H9 (cell line): ENCODE data around the gene SORBS1. TPM values are rescaled to one million over a fixed set of nuclear protein-coding genes. Genes with fewer than 3 reads are reported as not detected.

Experiments used
- DNase-seq: peaks from one replicate; pipeline ENCODE4 v3.0.0-alpha.2; 2017
- H2AFZ ChIP-seq: one replicate; pipeline ENCODE4 v1.6.1; 2013; ENCODE audit warnings: mild to moderate bottlenecking, low read length, control low read depth, moderate library complexity
- H2AK5ac ChIP-seq: 2 replicates; pipeline ENCODE4 v1.6.1; 2013; ENCODE audit warnings: low read length, control low read depth, mixed read lengths; ENCODE audit not compliant: insufficient read length
- H2BK120ac ChIP-seq: one replicate; pipeline ENCODE4 v1.6.1; 2013; ENCODE audit warnings: low read depth, mild to moderate bottlenecking, low read length, control low read depth, inconsistent platforms; ENCODE audit not compliant: poor library complexity, severe bottlenecking
- H2BK12ac ChIP-seq: 2 replicates; pipeline ENCODE4 v1.6.1; 2013; ENCODE audit warnings: low read length, control low read depth, mixed read lengths, low read depth; ENCODE audit not compliant: insufficient read length
- H2BK15ac ChIP-seq: 2 replicates; pipeline ENCODE4 v1.6.1; 2013; ENCODE audit warnings: low read depth, low read length, control low read depth
- H2BK20ac ChIP-seq: one replicate; pipeline ENCODE4 v1.6.1; 2013; ENCODE audit warnings: low read depth, mild to moderate bottlenecking, low read length, control low read depth, inconsistent platforms; ENCODE audit not compliant: poor library complexity, severe bottlenecking
- H2BK5ac ChIP-seq: 2 replicates; pipeline ENCODE4 v1.6.1; 2013; ENCODE audit warnings: low read length, control low read depth, mixed read lengths; ENCODE audit not compliant: insufficient read length
- H3K14ac ChIP-seq: 2 replicates; pipeline ENCODE4 v1.6.1; 2013; ENCODE audit warnings: low read length, control low read depth; ENCODE audit not compliant: insufficient read depth
- H3K18ac ChIP-seq: 2 replicates; pipeline ENCODE4 v1.6.1; 2013; ENCODE audit warnings: low read depth, mild to moderate bottlenecking, mixed read lengths, low read length, control low read depth; ENCODE audit not compliant: insufficient read length
- H3K23ac ChIP-seq: 2 replicates; pipeline ENCODE4 v1.6.1; 2013; ENCODE audit warnings: low read length, control low read depth, mixed read lengths, low read depth; ENCODE audit not compliant: insufficient read length
- H3K23me2 ChIP-seq: 2 replicates; pipeline ENCODE4 v1.6.1; 2013; ENCODE audit warnings: low read depth, mild to moderate bottlenecking, mixed read lengths, low read length, control low read depth; ENCODE audit not compliant: insufficient read length, poor library complexity, severe bottlenecking
- H3K27ac ChIP-seq: 2 replicates; pipeline ENCODE4 v1.5.1; 2013; ENCODE audit warnings: low read length, control low read depth, mixed read lengths, low read depth; ENCODE audit not compliant: insufficient read length
- H3K27me3 ChIP-seq: 2 replicates; pipeline ENCODE4 v1.6.1; 2013; ENCODE audit warnings: low read length, control low read depth, inconsistent platforms; ENCODE audit not compliant: insufficient read depth
- H3K4ac ChIP-seq: 2 replicates; pipeline ENCODE4 v1.6.1; 2013; ENCODE audit warnings: low read depth, mild to moderate bottlenecking, control low read depth, inconsistent platforms, low read length, moderate library complexity
- H3K4me1 ChIP-seq: 2 replicates; pipeline ENCODE4 v1.6.1; 2013; ENCODE audit warnings: low read length, control low read depth, inconsistent platforms; ENCODE audit not compliant: insufficient read depth
- H3K4me2 ChIP-seq: 2 replicates; pipeline ENCODE4 v1.6.1; 2013; ENCODE audit warnings: low read length, control low read depth, mixed read lengths; ENCODE audit not compliant: insufficient read length, insufficient read depth
- H3K56ac ChIP-seq: 2 replicates; pipeline ENCODE4 v1.6.1; 2013; ENCODE audit warnings: low read depth, mild to moderate bottlenecking, mixed read lengths, low read length, control low read depth; ENCODE audit not compliant: insufficient read length
- H3K79me1 ChIP-seq: 2 replicates; pipeline ENCODE4 v1.6.1; 2013; ENCODE audit warnings: low read depth, mild to moderate bottlenecking, moderate library complexity, low read length, control low read depth, inconsistent platforms; ENCODE audit not compliant: insufficient read depth, poor library complexity, severe bottlenecking
- H3K79me2 ChIP-seq: 2 replicates; pipeline ENCODE4 v1.6.1; 2013; ENCODE audit warnings: low read length, control low read depth, inconsistent platforms; ENCODE audit not compliant: insufficient read depth
- H3K9ac ChIP-seq: 2 replicates; pipeline ENCODE4 v1.6.1; 2013; ENCODE audit warnings: low read length, control low read depth, mixed read lengths; ENCODE audit not compliant: insufficient read length; ENCODE audit errors: extremely low read depth
- H3K9me3 ChIP-seq: one replicate; pipeline ENCODE4 v1.6.1; 2013; ENCODE audit warnings: low read depth, low read length, inconsistent platforms; ENCODE audit not compliant: control insufficient read depth
- H3T11ph ChIP-seq: one replicate; pipeline ENCODE4 v1.6.1; 2013; ENCODE audit warnings: mild to moderate bottlenecking, low read length, control low read depth, inconsistent platforms
- H4K20me1 ChIP-seq: one replicate; pipeline ENCODE4 v1.6.1; 2013; ENCODE audit not compliant: control insufficient read depth, insufficient read length, insufficient read depth
- H4K5ac ChIP-seq: 2 replicates; pipeline ENCODE4 v1.6.1; 2013; ENCODE audit warnings: low read depth, mild to moderate bottlenecking, mixed read lengths, low read length, control low read depth; ENCODE audit not compliant: insufficient read length
- H4K8ac ChIP-seq: replicated peaks from 2 replicates; pipeline ENCODE4 v1.6.1; 2013; ENCODE audit warnings: low read length, control low read depth, mixed read lengths, low read depth; ENCODE audit not compliant: insufficient read length
- H4K91ac ChIP-seq: 2 replicates; pipeline ENCODE4 v1.6.1; 2013; ENCODE audit warnings: low read depth, mild to moderate bottlenecking, moderate library complexity, mixed read lengths, low read length, control low read depth; ENCODE audit not compliant: insufficient read length
- H3K27ac Mint-ChIP-seq, 3 experiments: 2 replicates in 2 of 3; 3 replicates in 1 of 3; pipeline ENCODE4 v1.8.0; 2020 to 2021; ENCODE audit warnings: mixed read lengths in 3 of 3, mild to moderate bottlenecking in 1 of 3, moderate library complexity in 1 of 3
- H3K27me3 Mint-ChIP-seq: 2 replicates; pipeline ENCODE4 v1.8.0; 2021; ENCODE audit warnings: low read depth, mild to moderate bottlenecking, moderate library complexity, mixed read lengths
- H3K36me3 Mint-ChIP-seq, 3 experiments: 2 replicates in 2 of 3; 3 replicates in 1 of 3; pipeline ENCODE4 v1.8.0; 2020 to 2021; ENCODE audit warnings: low read depth in 3 of 3, mixed read lengths in 3 of 3; ENCODE audit not compliant: insufficient read depth in 1 of 3
- H3K4me1 Mint-ChIP-seq, 2 experiments: 2 replicates each; pipeline ENCODE4 v1.8.0; 2020; ENCODE audit warnings: mixed read lengths in 2 of 2
- H3K4me3 Mint-ChIP-seq, 2 experiments: 2 replicates in 1 of 2; 3 replicates in 1 of 2; pipeline ENCODE4 v1.8.0; 2020 to 2021; ENCODE audit warnings: mild to moderate bottlenecking in 2 of 2, mixed read lengths in 2 of 2, moderate library complexity in 1 of 2
- H3K9me3 Mint-ChIP-seq, 2 experiments: 2 replicates in 1 of 2; 3 replicates in 1 of 2; pipeline ENCODE4 v1.8.0; 2020; ENCODE audit warnings: mild to moderate bottlenecking in 2 of 2, mixed read lengths in 2 of 2, moderate library complexity in 1 of 2
- CTCF ChIP-seq: fragments of 200-600 bp; sonication (generic); conservative IDR thresholded peaks from 3 replicates; pipeline ENCODE4 v1.8.0; 2021; ENCODE audit warnings: antibody characterized with exemption, mild to moderate bottlenecking
- WGBS: extraction: QIAGEN DNeasy Blood & Tissue Kit; methylation state at CpG from one replicate; pipeline ENCODE4 v1.1.7; 2013; ENCODE audit warnings: missing lambda C conversion rate, low lambda C conversion rate, mixed read lengths; ENCODE audit not compliant: insufficient read length; ENCODE audit errors: extremely low coverage; 5-methylcytosine and 5-hydroxymethylcytosine counted together
- total RNA-seq: library from RNA; stranded (reverse); gene quantifications from 2 replicates; pipeline ENCODE4 v1.2.1, GENCODE V29; 2021

Gene SORBS1
- total RNA-seq, 1 experiment from 2014 or later = 24.3 TPM

GRCh38 chr10:95268438-95268837, 292.7 kb downstream of the SORBS1 start:
- H4K5ac ChIP-seq = no peak overlapping the region
- H3K27me3 Mint-ChIP-seq = no peaks in the 10 kb centered on the region
- H3K4me1 ChIP-seq = peaks cover 13% of the 10 kb centered on the region
- no peak overlapping the region for H3K4ac ChIP-seq
- H2BK12ac ChIP-seq = peak overlapping the region; percentile 90
- H3K23me2 ChIP-seq = no peaks in the 10 kb centered on the region
- H3K4me1 Mint-ChIP-seq = peaks cover 29 to 39% of the 10 kb centered on the region in 2 experiments
- H3K56ac ChIP-seq = no peak overlapping the region
- no CpG with 5 or more reads among the region's 12 CpGs for WGBS
- peak overlapping the region; percentile 88 for H4K91ac ChIP-seq
- no peak overlapping the region; a peak in 1 of 5 replicates for H3K4me3 Mint-ChIP-seq
- H3T11ph ChIP-seq = peak overlapping the region; percentile 29
- H3K4me2 ChIP-seq = no peak overlapping the region
- no peaks in the 10 kb centered on the region for H3K79me2 ChIP-seq
- H3K9me3 Mint-ChIP-seq = no peaks in the 10 kb centered on the region
- H2BK5ac ChIP-seq = peak overlapping the region; percentile 90
- peak overlapping the region; percentile 90 for H2AK5ac ChIP-seq
- no peaks in the 10 kb centered on the region for H3K9me3 ChIP-seq
- H3K23ac ChIP-seq = no peak overlapping the region
- peak overlapping the region; percentile 36 to 95 (median 90); a peak in 5 of 7 replicates for H3K27ac Mint-ChIP-seq
- H3K14ac ChIP-seq = no peak overlapping the region
- H2BK120ac ChIP-seq = peak overlapping the region; percentile 81
- no peaks in the 10 kb centered on the region for H3K27me3 ChIP-seq
- no peak for DNase-seq
- H3K36me3 Mint-ChIP-seq = peaks cover 0 to 44% (median 42%) of the 10 kb centered on the region in 3 experiments; a peak in 5 of 7 replicates
- no peak overlapping the region for H2AFZ ChIP-seq
- peak overlapping the region; percentile 86 for H3K18ac ChIP-seq
- H2BK15ac ChIP-seq = peak overlapping the region; percentile 97
- no peaks in the 10 kb centered on the region for H3K79me1 ChIP-seq
- H2BK20ac ChIP-seq = peak overlapping the region; percentile 78
- no peak overlapping the region for H4K8ac ChIP-seq
- no peaks in the 10 kb centered on the region for H4K20me1 ChIP-seq
- H3K9ac ChIP-seq = no peak overlapping the region
- no peak for TF ChIP-seq CTCF
- peak overlapping the region; percentile 54 for H3K27ac ChIP-seq
